Heart left ventricle (tissue), 16 donors: Measurements from ENCODE around the gene SF3B3. TPM values are rescaled to one million over a fixed set of nuclear protein-coding genes. Genes with fewer than 3 reads are reported as not detected.

ENCODE experiments used
- ATAC-seq, 4 donors: fragments of 200-7000 bp; cut with Tn5 transposase; one replicate each; pipeline ENCODE4 v1.9.1; 2020 to 2022; ENCODE audit warnings: moderate library complexity in 4 of 4, mild to moderate bottlenecking in 3 of 4, moderate number of reproducible peaks in 1 of 4
- DNase-seq, 5 donors: peaks; one replicate each; pipeline ENCODE4 v3.0.0-alpha.2; 2020
- H3K27ac ChIP-seq, 12 donors: fragments of 200-600 bp; sonication (generic) in 4 of 12; one replicate each; pipeline versions ENCODE4 v1.5.0 to v1.8.0; 2016 to 2022; ENCODE audit warnings: mild to moderate bottlenecking in 2 of 12
- H3K27me3 ChIP-seq, 9 donors: fragments of 200-600 bp; sonication (generic) in 2 of 9; one replicate each; pipeline versions ENCODE4 v1.5.1 to v1.8.0; 2016 to 2022; ENCODE audit warnings: mild to moderate bottlenecking in 3 of 9
- H3K36me3 ChIP-seq, 9 donors: fragments of 200-600 bp; sonication (generic) in 2 of 9; one replicate each; pipeline versions ENCODE4 v1.5.0 to v1.8.0; 2018 to 2022; ENCODE audit warnings: mild to moderate bottlenecking in 2 of 9
- H3K4me1 ChIP-seq, 12 donors: fragments of 200-600 bp; sonication (generic) in 4 of 12; one replicate each; pipeline versions ENCODE4 v1.5.0 to v1.8.0; 2016 to 2022; ENCODE audit warnings: mild to moderate bottlenecking in 3 of 12
- H3K4me3 ChIP-seq, 12 donors: fragments of 200-600 bp; sonication (generic) in 4 of 12; one replicate each; pipeline versions ENCODE4 v1.5.0 to v1.8.0; 2017 to 2022; ENCODE audit warnings: mild to moderate bottlenecking in 9 of 12, moderate library complexity in 4 of 12
- H3K9me3 ChIP-seq, 12 donors: fragments of 200-600 bp; sonication (generic) in 4 of 12; one replicate each; pipeline versions ENCODE4 v1.5.0 to v1.8.0; 2016 to 2022; ENCODE audit warnings: mild to moderate bottlenecking in 1 of 12
- POLR2A ChIP-seq, 2 donors: fragments of 450-650 bp; IDR thresholded peaks; one replicate each; pipeline ENCODE4 v1.6.1; 2017; ENCODE audit warnings: antibody characterized with exemption in 2 of 2, mild to moderate bottlenecking in 2 of 2, moderate library complexity in 2 of 2
- WGBS, 4 donors: extraction: QIAGEN DNeasy Blood & Tissue Kit in 2 of 4; methylation state at CpG; one replicate each; pipeline versions ENCODE4 v1.1.5 to v1.1.7; 2013 to 2018; 5-methylcytosine and 5-hydroxymethylcytosine counted together
- intact Hi-C, 10 donors: fragments of 100-400 bp; cut with DNase I; formaldehyde crosslinking; loops; one replicate each; pipeline versions ENCODE4 v1.11.1 to v1.14.2; 2022
- polyA plus RNA-seq, 2 donors: library from polyadenylated mRNA; stranded (reverse); fragments of 200-250 nt; gene quantifications; one replicate each; pipeline ENCODE4 v1.2.3, GENCODE V29; 2013
- total RNA-seq, 9 donors: library from RNA; depleted of rRNA in 2 of 9; stranded (reverse); fragments of >200 nt in 2 of 9; fragmentation: NEBNext Ultra II Directional in 3 of 9; extraction: Animal tissue kit (Norgen Biotek cat#: 25700) in 3 of 9; gene quantifications; one replicate each; pipeline versions ENCODE4 v1.1.0 to v1.2.4, GENCODE V29; 2016 to 2023
- TF ChIP-seq, protein P1 (sequence below), 12 donors: fragments of 200-600 bp; sonication (generic) in 4 of 12; IDR thresholded peaks; one replicate each; pipeline versions ENCODE4 v1.5.0 to v1.8.0; 2018 to 2022; ENCODE audit warnings: antibody characterized with exemption in 12 of 12, mild to moderate bottlenecking in 5 of 12
- donor health status: ischemic (EF 13 %, LVEDD 7.1; RV severe dilation, severe dysfunction).
- donor health status: healthy with polysubstance abuse.
- donor health status: DM: no; HTN: yes; CAD: no.
- donor health status: DM: no; HTN: no; CAD: no.
- donor health status: ischemic (EF 25% LVEDD 6.9; RV normal size, moderate dysfunction).
- donor health status: ischemic (EF 25% LVEDD 5.7; RV mildly dilated, moderate dysfunction).
- donor health status: healthy.
- donor health status: DM: yes; HTN: yes; CAD: no.
- donor health status: ischemic (EF 35%, LVEDD 5.7; RV mildly dilated, moderate dysfunction).
- donor health status: nonischemic (EF 11% LVEDD 7.7; RV severe dilation, severe dysfunction).
- donor health status: DM: yes; HTN: yes; CAD: no.
- donor health status: PGD.
- donor health status: ischemic (EF 29% LVEDD 5.4; RV normal size, mild dysfunction).
- donor health status: nonischemic (EF 23%, LVEDD 6.1; RV moderate dilation, normal function).

The SF3B3 gene
- total and polyA plus RNA-seq, 11 donors = 50.3 to 198 (median 131) TPM

DNA sequence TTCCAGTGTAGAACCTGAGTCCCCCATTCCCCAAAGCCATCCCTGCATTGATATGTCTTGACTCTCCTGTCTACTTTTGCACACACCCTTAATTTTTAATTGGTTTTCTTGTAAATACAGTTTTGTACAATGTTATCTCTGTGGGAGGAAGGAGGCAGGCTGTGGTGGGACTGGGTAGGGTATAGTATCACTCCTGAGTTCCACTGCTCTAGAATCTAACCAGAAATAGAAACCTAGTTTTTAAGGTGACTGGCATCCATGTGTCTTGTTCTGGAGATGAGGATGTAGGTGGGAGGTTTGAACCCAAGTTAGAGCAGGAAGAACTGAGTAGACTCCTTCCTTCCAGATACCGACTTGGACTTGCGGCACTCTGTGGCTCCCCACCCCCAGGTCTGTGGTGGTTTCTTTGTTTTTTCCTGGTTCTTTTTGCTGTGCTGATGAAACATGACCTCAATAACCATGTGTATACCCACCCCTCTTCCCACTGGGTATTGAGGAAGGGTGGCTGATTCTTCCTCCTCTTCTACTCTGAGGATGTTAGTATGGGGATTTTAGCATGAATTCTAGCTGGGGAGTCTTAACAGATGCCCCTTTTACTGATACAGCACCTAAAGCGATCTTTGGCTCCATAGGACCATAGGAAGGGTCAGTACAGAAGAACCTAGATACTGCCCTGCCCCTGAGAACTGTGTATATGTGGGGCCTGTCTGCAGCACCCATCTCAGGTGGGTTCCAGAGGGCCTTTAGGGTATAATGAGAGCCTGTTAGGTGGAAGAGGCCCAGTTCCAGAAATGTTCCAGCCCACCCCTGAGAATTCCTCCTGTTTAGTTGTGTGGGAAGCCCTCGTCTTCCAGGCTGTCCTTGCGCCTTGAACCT is 48.7 kb downstream of the SF3B3 start:
- peaks cover 0 to 61% (median 47%) of the 10 kb centered on the region in 12 donors for H3K4me1 ChIP-seq
- DNase-seq (no peak), ATAC-seq (peak in 1 of 4 donors; percentile 19)
- H3K4me3 ChIP-seq = no peak overlapping the region
- WGBS, 4 donors = 69 to 77% (median 75%) methylated on average over 5 of the region's 5 CpGs
- TF ChIP-seq POLR2A (IDR thresholded peaks at IDR 0.05) = no peak
- TF ChIP-seq, protein P1, sequence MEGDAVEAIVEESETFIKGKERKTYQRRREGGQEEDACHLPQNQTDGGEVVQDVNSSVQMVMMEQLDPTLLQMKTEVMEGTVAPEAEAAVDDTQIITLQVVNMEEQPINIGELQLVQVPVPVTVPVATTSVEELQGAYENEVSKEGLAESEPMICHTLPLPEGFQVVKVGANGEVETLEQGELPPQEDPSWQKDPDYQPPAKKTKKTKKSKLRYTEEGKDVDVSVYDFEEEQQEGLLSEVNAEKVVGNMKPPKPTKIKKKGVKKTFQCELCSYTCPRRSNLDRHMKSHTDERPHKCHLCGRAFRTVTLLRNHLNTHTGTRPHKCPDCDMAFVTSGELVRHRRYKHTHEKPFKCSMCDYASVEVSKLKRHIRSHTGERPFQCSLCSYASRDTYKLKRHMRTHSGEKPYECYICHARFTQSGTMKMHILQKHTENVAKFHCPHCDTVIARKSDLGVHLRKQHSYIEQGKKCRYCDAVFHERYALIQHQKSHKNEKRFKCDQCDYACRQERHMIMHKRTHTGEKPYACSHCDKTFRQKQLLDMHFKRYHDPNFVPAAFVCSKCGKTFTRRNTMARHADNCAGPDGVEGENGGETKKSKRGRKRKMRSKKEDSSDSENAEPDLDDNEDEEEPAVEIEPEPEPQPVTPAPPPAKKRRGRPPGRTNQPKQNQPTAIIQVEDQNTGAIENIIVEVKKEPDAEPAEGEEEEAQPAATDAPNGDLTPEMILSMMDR (IDR thresholded peaks at IDR 0.05) = no peak
- peaks cover 0 to 80% (median 57%) of the 10 kb centered on the region in 9 donors for H3K36me3 ChIP-seq
- peak overlapping the region; percentile 34 to 84 (median 60) for H3K27ac ChIP-seq
- H3K9me3 ChIP-seq = no peaks in the 10 kb centered on the region
- H3K27me3 ChIP-seq = no peaks in the 10 kb centered on the region
- intact Hi-C loops = loop anchor here in 4 of 10 donors (5.0 to 10.0 kb wide), 4 partner anchors 35 to 75 kb away; partner anchors contain the start of gene IL34 (in 3 of the 4)

DNA sequence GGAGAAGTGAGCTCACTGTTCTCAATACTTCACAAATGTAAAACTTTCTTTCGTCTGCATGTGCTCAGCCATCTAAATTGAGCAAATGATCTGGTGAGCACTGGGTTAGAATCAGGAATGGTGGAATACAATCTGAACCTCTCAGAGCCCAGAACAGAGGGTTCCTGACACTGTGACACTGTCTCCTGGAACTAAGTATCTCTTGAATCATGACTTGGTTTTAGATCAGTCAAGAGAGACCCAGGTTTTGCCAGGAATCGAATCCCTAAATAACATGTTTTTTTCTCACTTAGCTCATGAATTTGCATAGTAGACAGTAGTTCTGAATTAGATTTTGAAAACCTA is 49.3 kb downstream of the SF3B3 start:
- ATAC-seq = peak in 1 of 4 donors; percentile 21
- H3K36me3 ChIP-seq = peaks cover 0 to 74% (median 51%) of the 10 kb centered on the region in 9 donors

DNA sequence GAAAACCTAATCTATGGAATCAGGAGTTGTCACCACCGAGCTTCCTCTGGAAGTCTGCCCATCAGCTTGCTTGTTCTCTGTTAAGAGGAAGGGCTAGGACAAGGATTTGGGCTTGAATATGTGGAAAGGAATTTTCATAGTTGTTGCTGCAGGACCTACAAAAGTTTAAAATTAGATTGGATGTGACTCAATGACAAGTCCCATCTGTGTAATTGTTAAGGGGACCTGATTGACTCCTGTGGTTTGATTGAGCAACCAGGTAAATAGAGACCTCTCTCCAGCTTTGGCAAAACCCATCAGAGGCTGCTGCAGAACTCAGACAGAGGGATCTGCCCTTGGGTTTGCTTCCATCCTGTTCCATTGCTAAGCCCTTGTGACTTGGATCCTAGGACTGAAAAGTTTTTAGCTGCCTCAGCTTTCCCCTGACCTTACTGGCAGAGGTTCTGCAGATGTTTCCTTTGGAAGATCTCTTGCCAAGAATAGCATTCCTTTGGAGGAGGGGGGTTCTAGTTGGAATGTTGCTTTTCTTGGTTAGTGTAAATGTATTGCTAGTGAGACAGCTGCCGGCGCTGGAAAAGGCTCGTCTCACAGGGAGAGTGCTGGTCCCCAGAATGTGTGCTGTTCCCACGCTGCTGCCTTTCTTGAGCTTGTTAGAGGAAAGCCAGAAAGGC is 50.0 kb downstream of the SF3B3 start:
- ATAC-seq (peak; percentile 59 to 85 (median 62)), DNase-seq (peak in 4 of 5 donors; percentile 58 to 77 (median 76))
- Histone ChIP-seq H3K27ac (peak overlapping the region; percentile 34 to 84 (median 66)), H3K27me3 (no peaks in the 10 kb centered on the region), H3K9me3 (no peaks in the 10 kb centered on the region), H3K36me3 (peaks cover 0 to 67% (median 44%) of the 10 kb centered on the region in 9 donors), H3K4me1 (peaks cover 0 to 64% (median 47%) of the 10 kb centered on the region in 12 donors), H3K4me3 (no peak overlapping the region)
- 25 to 41% (median 28%) methylated on average over 5 of the region's 5 CpGs for WGBS, 4 donors
- intact Hi-C loops = loop anchor here in 4 of 10 donors (2.0 to 10.0 kb wide), 5 partner anchors 17 to 74 kb away; partner anchors contain the start of gene IL34 (in 3 of the 4)
- TF ChIP-seq, protein P1 (IDR thresholded peaks at IDR 0.05) = no peak
- no peak for TF ChIP-seq POLR2A (IDR thresholded peaks at IDR 0.05)

More for the DNA sequence above, 49.3 kb downstream of the SF3B3 start:
- peaks cover 0 to 64% (median 47%) of the 10 kb centered on the region in 12 donors for H3K4me1 ChIP-seq
- intact Hi-C loops = loop anchor here in 4 of 10 donors (5.0 to 10.0 kb wide), 4 partner anchors 36 to 74 kb away; partner anchors contain the start of gene IL34 (in 3 of the 4)
- no peaks in the 10 kb centered on the region for H3K27me3 ChIP-seq
- no peak overlapping the region for H3K4me3 ChIP-seq
- 44 to 63% (median 51%) methylated on average over 2 of the region's 2 CpGs for WGBS, 4 donors
- DNase-seq = no peak
- H3K27ac ChIP-seq = peak overlapping the region; percentile 34 to 84 (median 60)
- H3K9me3 ChIP-seq = no peaks in the 10 kb centered on the region
- no peak for TF ChIP-seq POLR2A (IDR thresholded peaks at IDR 0.05)

DNA sequence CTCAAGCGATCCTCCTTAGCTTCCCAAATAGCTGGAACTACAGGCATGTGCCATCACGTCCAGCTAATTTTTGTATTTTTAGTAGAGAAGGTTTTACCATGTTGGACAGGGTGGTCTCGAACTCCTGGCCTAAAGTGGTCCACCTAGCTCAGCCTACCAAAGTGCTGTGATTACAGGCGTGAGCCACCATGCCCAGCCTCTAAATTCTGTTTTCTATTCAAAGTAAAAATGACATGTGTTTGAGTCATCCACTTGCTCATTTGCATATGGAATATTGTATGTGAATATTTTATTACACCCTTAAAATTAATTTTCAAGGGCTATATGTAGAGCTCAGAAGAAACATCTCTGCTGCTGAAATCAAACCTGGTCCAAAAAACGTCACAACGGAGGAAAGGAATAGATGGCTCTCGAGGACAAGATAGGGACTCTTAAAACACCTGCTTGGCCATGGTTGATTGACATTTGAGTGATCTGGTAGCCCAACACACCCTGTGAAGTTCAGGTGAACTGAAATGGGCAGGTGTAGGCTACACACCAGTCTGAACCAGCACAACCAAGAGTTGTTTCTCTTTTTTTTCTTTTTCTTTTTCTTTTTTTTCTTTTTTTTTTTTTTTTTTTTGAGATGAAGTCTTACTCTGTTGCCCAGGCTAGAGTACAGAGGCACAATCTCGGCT is 51.1 kb downstream of the SF3B3 start:
- peaks cover 0 to 75% (median 52%) of the 10 kb centered on the region in 12 donors for H3K4me1 ChIP-seq
- 88 to 92% (median 90%) methylated on average over 8 of the region's 8 CpGs for WGBS, 4 donors
- intact Hi-C loops = loop anchor here in 4 of 10 donors (2.0 to 10.0 kb wide), 5 partner anchors 16 to 73 kb away; partner anchors contain the start of gene IL34 (in 3 of the 4)

More for the DNA sequence above, 51.1 kb downstream of the SF3B3 start:
- Histone ChIP-seq H3K36me3 (peaks cover 0 to 55% (median 33%) of the 10 kb centered on the region in 9 donors), H3K27me3 (no peaks in the 10 kb centered on the region), H3K27ac (peak overlapping the region in 11 of 12 donors; percentile 34 to 84 (median 68)), H3K9me3 (no peaks in the 10 kb centered on the region), H3K4me3 (no peak overlapping the region)
- TF ChIP-seq, protein P1 (IDR thresholded peaks at IDR 0.05) = no peak
- TF ChIP-seq POLR2A (IDR thresholded peaks at IDR 0.05) = no peak
- ATAC-seq (no peak), DNase-seq (no peak)
